ENCODE results near the gene NFIX. TPM values are rescaled to one million over a fixed set of nuclear protein-coding genes. Genes with fewer than 3 reads are reported as not detected.

The NFIX gene
- total RNA-seq, 2 donors from 2014 or later, result 70.9 to 73.8 TPM

- no peak overlapping the region for H3K4me3 ChIP-seq
- DNase-seq, result no peak
- H3K9me3 ChIP-seq, result no peaks in the 10 kb centered on the region
- intact Hi-C loops (cut with DNase I), result no loop called here
- H3K27me3 ChIP-seq, result no peaks in the 10 kb centered on the region
- H3K36me3 ChIP-seq, result no peaks in the 10 kb centered on the region
- peak overlapping the region in 1 of 2 donors; percentile 51 for H3K9ac ChIP-seq (ENCODE audit: low read depth in 2 of 2, low read length in 2 of 2)
- H3K27ac ChIP-seq, result no peak overlapping the region
- TF ChIP-seq CTCF (IDR thresholded peaks at IDR 0.05), result no peak
- peaks cover 3% of the 10 kb centered on the region for H3K4me1 ChIP-seq
These were observed 21.0 kb downstream of the NFIX start for GRCh38 chr19:13016245-13016627.

GRCh38 chr19:13016628-13017305 is 21.5 kb downstream of the NFIX start:
- Histone ChIP-seq H3K36me3 (no peaks in the 10 kb centered on the region), H3K9me3 (no peaks in the 10 kb centered on the region), H3K27me3 (no peaks in the 10 kb centered on the region), H3K4me3 (no peak overlapping the region), H3K4me1 (peaks cover 7% of the 10 kb centered on the region), H3K9ac (ENCODE audit: low read depth in 2 of 2, low read length in 2 of 2) (peak overlapping the region in 1 of 2 donors; percentile 51), H3K27ac (peak overlapping the region; percentile 60)
- no peak for DNase-seq
- intact Hi-C loops (cut with DNase I), result no loop called here
- no peak for TF ChIP-seq CTCF (IDR thresholded peaks at IDR 0.05)

DNA sequence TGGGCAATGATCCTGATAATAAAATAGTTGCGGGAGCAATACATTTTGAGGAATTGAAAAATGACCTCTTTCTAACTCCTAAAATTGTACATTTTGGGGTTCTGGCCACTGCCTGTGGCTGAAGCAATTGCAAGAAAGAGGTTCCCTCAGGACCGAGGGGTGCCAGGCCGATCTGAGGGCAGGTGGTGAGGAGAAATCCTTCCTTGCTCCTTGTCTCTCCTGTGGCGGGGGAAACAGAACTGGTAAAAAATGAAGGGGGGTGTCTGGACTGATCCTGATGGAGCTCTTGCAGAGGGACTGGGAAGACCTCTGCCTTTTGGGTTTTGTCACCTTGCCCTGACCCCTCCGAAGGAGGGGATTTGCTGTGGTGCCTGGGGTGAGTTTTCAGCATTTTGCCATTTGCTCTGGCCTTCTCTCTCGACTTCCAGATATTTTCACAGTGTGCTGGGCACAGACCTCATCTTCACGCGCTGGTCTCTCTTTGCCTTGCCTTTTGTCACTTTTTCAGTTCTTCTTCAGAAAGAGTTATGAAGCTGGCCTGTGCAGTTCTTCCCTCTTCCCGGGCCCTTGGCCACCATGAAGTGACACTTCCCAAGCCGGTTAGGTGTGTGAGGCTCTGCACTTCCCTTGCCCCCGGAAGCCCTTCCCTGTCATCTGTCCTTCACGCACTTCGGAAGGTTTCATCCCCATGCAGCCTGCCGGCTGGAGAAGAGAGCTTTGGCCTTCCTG is 22.2 kb downstream of the NFIX start:
- Histone ChIP-seq H3K4me1 (peaks cover 7% of the 10 kb centered on the region), H3K27me3 (no peaks in the 10 kb centered on the region), H3K27ac (peak overlapping the region; percentile 60), H3K9ac (ENCODE audit: low read depth in 2 of 2, low read length in 2 of 2) (no peak overlapping the region), H3K4me3 (no peak overlapping the region), H3K9me3 (no peaks in the 10 kb centered on the region), H3K36me3 (no peaks in the 10 kb centered on the region)
- DNase-seq, result no peak
- intact Hi-C loops (cut with DNase I), result no loop called here
- no peak for TF ChIP-seq CTCF (IDR thresholded peaks at IDR 0.05)

- Histone ChIP-seq H3K27ac (peak overlapping the region; percentile 60), H3K36me3 (no peaks in the 10 kb centered on the region), H3K9ac (ENCODE audit: low read depth in 2 of 2, low read length in 2 of 2) (peak overlapping the region in 1 of 2 donors; percentile 42), H3K27me3 (no peaks in the 10 kb centered on the region), H3K4me1 (peaks cover 7% of the 10 kb centered on the region), H3K4me3 (no peak overlapping the region), H3K9me3 (no peaks in the 10 kb centered on the region)
- no peak for DNase-seq
- intact Hi-C loops (cut with DNase I), result no loop called here
- no peak for TF ChIP-seq CTCF (IDR thresholded peaks at IDR 0.05)
These were observed 23.0 kb downstream of the NFIX start for GRCh38 chr19:13018035-13018914.

DNA sequence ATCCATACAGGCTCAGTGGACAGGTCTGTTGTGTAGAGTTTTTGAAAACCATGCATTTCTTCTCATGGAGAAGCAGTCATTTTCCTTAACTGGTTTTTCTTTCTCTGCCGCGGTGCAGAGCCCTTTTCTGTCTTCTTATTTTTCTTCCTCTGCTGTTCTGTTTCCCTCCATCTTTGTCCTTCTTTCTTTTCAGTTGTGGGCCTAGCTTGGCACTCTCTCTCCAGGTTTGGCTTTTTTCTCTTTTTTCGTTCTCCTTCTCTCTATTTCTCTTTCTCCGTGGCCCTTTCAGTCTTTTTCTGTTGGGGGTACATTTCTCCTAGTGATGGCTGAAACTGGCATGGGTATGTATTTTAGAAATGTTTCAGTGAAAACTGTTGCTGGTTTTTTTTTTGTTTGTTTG is 24.1 kb downstream of the NFIX start:
- TF ChIP-seq CTCF (IDR thresholded peaks at IDR 0.05), result no peak
- no peak overlapping the region for H3K4me3 ChIP-seq
- peak overlapping the region; percentile 60 for H3K27ac ChIP-seq

More for the DNA sequence above, 24.1 kb downstream of the NFIX start:
- H3K4me1 ChIP-seq, result peaks cover 4% of the 10 kb centered on the region
- no peak for DNase-seq
- intact Hi-C loops (cut with DNase I), result no loop called here
- H3K27me3 ChIP-seq, result no peaks in the 10 kb centered on the region
- H3K9ac ChIP-seq (ENCODE audit: low read depth in 2 of 2, low read length in 2 of 2), result no peak overlapping the region
- H3K36me3 ChIP-seq, result no peaks in the 10 kb centered on the region
- H3K9me3 ChIP-seq, result no peaks in the 10 kb centered on the region

Measured in colonic mucosa (tissue), 4 donors.